Measurements from ENCODE around the gene SKOR1.

SKOR1 gene

DNA sequence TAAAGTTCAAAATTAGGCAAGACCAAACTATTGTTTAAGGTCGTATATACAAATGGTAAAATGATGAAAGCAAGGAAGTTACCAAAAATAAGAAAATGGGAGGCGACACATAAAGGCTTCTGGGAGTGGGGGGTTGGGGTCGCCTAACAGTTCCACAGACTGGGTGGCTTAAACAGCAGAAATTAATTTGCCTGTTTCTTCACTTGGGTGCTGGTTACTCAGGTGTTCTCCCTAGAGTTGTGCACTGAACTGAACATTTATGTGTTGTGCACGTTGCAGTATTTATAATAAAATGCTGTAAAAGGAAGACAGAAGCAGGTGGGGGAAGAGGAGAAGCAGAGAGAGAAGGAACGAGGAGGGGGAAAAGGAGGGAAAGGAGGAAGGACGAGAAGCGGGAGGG, 25.0 kb downstream of the SKOR1 start:
- no peak for DNase-seq (ENCODE audit: low read depth in 1 of 2, low spot score in 1 of 2)

DNA sequence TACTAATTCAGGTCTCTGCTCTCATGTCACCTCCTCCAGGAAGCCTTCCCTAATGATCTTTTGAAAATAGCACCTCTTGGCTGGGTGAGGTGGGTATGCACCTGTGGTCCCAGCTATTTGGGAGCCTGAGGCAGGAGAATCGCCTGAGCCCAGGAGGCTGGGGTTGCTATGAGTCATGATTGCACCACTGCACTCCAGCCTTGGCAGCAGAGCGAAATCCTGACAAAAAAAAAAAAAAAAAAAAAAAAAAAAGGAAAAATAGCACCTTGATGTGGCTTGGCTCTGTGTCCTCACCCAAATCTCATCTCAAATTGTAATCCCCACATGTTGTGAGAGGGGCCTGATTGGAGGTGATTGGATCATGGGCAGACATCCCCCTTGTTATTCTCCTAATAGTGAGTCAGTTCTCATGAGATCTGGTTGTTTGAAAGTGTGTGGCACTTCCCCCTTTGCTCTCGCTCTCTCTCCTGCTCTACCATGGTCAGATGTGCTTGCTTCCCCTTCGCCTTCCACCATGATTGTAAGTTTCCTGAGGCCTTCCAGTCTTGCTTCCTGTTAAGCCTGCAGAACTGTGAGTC, 25.8 kb downstream of the SKOR1 start:
- no peak for DNase-seq (ENCODE audit: low read depth in 1 of 2, low spot score in 1 of 2)

DNA sequence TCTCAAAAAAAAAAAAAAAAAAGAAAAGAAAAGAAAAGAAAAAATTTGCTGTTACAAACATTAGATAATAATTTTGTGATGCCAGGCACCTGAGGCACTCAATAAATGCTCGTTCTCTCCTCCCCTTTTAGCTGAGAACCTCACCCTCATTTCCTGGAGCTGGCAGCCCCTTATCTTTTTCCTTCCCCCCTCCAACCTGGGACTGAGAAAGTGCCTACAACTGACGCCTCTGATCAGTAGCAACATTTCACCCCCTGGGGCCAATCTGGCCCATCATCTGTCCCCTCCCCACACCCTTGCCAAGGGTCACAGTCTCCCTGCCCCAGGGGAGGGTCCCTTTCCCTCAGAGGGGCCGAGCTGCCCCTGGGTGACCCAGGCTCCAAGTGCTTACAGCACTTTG, 27.1 kb downstream of the SKOR1 start:
- no peak for DNase-seq (ENCODE audit: low read depth in 1 of 2, low spot score in 1 of 2)

DNA sequence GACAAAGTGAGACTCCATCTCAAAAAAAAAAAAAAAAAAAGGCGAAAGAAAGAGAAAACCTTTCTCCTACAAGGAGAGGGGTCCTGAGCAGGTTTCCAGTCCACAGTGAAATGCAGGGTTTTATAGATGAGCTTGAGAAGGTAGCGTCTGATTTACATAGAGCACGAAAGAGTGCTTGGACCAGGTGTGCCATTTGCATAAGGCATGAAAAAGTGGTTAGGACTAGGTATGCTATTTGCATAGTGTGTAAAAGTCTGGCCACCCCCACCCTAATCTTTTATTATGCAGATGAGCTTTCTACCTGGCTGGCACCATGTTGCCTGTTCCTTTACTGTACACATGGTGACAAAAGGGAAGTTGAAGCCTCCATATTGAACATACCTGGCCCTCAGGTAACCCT, 28.1 kb downstream of the SKOR1 start:
- no peak for DNase-seq (ENCODE audit: low read depth in 1 of 2, low spot score in 1 of 2)

DNA sequence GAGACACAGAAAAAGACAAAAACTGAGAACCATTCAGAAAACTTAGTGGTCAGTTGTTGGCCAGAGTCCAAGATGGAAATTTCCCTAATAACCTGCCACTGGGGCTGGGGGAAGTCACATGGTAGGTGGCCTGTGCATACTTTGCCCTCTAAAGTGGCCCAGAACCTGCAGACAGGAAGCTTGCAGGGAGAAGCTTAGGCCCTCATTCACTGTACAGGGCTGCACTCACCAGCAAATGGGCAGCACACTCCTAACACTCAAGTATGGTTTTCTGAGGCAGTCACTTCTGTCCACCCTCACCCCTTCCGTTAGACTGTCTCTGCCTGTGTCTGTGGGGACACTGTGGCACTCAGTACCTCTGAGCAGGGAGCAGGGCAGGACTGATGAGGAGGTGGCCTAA, 29.0 kb downstream of the SKOR1 start:
- no peak for DNase-seq (ENCODE audit: low read depth in 1 of 2, low spot score in 1 of 2)

DNA sequence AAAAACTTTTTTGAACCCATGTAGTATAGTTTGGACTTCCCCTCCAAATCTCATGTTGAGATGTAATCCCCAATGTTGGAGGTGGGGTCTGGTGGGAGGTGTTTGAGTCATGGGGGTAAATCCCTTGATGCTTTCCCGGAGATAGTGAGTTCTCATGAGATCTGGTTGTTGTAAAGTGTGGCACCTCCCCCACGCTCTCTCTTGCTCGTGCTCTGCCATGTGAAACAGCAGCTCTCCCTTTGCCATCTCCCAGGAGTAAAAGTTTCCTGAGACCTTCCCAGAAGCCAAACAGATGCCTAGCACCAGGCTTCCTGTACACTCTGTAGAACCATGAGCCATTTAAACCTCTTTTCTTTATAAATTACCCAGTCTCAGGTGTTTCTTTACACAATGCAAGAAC, 30.5 kb downstream of the SKOR1 start:
- DNase-seq (ENCODE audit: low read depth in 1 of 2, low spot score in 1 of 2), result no peak

DNA sequence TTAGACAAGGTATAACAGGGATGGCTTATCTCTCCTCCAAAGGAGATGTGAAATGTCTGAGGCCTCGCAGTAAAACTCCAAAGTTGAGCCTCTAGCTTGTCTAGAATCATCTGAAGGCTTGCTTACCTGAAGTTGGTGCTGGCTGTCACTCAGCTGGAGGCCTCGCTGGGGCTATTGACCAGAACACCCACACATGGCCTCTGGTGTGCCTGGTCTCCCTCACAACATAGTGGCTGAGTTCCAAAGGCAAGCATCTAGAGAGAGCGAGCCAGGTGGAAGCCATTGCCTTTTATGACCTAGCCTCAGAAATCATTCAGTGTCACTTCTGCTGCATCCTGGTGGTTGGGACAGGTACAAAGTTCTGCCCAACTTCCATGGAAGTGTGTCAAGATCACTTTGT, 31.9 kb downstream of the SKOR1 start:
- DNase-seq (ENCODE audit: low read depth in 1 of 2, low spot score in 1 of 2), result no peak

DNA sequence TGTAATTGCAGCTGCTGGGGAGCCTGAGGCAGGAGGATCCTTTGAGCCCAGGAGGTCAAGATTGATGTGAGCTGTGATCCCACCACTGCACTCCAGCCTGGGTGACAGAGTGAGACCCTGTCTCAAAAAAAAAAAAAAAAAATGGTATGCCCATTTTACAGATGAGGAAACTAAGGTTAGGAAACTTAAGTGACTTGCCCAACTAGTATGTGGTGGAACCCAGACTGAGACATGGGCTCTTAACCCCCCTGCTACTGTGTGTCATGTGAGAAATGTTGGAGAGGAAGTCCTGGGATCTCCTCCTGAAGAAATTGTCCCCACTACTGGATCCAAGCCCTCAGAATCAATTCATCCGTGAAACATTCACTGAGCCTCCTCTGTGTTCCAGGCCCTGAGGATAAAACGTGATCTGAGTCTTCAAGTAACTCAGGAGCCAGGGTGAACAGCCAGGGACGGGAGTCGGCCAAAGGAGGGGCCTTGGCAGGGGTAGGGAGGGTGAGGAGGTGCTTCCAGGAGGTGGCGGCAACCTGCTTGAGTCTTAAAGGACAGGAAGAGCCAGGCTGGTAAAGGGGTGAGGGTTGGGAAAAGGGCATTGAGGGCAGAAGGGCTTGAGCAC, 34.1 kb downstream of the SKOR1 start:
- no peak for DNase-seq (ENCODE audit: low read depth in 1 of 2, low spot score in 1 of 2)

DNA sequence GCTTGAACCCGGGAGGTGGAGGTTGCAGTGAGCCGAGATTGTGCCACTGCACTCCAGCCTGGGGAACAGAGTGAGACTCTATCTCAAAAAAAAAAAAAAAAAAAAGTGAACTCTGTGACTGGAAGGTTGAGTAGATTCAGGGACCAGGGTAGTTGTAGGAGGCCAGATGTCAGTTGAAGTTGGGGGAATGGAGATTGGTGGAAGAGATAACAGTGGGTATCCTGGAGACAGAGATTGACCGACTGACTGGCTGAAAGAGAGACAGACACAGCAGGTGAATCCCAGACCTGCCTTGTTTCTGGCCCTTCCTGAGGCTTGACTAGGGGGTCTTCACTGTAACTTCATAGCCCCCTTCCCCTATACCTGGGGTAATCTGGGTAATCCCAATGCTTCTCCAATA, 36.7 kb downstream of the SKOR1 start:
- no peak for DNase-seq (ENCODE audit: low read depth in 1 of 2, low spot score in 1 of 2)

DNA sequence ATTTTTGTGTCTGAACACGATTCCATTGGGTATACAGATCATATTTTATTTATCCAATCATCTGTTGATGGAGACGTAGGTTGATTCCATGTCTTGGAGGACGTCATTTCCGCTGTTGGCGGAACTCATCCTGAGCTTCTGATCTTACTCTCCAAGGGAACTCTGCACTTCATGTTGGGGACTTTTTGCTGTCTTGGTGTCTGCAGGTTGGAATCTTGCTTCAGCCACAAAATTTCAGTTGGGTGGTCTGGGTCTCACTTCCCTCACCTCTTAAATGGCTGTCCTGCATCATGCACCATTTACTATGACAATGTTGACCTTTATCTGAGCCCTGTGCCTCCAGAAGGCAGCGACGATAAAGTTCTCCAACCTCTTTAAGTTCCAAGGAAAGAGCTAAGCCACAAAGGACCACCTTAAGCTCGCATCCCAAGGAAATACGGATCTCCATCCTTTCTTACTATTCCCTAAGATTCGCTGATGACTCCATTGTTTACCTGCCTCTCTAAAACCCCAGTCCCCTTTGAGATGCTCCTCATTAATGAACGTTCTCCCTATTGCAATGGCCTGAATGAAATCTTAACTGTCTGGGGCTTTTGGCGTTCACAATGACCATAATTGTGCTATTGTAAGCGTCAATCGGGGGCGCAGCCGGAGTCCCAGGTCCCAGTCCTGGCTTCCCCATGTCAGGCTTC, 37.6 kb downstream of the SKOR1 start:
- DNase-seq (ENCODE audit: low read depth in 1 of 2, low spot score in 1 of 2), result no peak

DNA sequence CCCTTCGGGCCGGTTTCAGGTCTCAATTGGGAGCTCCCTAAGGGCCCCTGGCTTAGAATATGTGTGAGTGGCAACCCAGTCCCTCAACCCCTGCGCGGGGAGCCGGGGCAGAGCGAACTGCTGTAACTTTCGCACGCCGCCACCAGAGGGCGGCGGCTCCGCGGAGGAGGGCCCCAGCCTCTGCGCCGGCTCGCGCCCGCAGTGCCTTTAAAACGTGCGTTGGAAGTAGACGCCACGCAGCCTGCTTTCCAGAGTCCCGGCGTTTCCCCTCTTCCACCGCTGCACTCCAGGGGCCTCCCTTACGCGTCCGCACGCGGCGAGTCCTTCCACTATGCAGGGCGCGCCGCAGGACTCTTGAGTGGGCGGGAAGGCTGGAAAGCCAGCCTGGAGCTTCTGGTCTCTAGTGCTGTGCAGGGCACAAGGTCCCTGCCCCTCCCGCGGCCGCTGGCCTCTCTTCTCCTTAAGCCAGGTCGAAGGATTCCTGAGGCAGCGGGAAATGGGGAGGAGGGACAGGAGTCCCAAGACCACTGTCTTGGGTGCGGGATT, 38.2 kb downstream of the SKOR1 start:
- peak; percentile 59 to 65 for DNase-seq (ENCODE audit: low read depth in 1 of 2, low spot score in 1 of 2)

DNA sequence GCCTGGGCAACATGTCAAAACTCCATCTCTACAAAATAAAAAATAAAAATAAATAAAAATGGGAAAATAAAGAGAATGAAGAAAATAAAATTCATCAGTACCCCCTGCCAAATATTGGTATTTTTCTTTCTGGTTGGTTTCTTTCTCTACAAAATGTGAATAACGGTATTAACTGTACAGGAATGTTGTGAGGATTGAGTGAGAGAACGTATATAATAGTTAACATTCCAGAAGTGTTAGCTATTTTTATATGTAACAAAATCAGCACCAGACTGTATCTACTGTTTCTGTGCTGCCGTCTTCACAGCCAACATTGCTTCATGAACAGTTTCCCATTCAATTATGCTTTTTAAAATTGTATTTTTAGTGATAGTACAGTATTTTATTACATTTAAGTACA, 40.0 kb downstream of the SKOR1 start:
- no peak for DNase-seq (ENCODE audit: low read depth in 1 of 2, low spot score in 1 of 2)

DNA sequence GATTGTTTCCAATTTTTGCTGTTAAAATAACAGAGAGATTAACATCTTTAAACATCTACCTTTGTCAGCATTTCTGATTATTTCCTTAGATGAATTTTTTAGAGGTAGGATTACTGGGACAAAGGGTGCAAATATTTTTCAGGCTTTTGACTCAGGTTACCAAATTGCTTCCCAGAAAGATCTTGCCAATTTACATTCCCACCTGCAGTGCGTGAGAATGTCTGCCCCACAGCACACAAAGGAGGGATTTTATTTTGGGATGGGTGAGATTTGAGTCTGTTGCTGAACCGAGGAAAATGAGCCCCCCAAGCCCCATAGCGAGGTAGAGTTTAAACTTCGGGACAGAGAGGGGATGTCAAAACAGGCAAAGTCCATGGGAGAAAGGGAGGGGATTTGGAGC, 40.5 kb downstream of the SKOR1 start:
- DNase-seq (ENCODE audit: low read depth in 1 of 2, low spot score in 1 of 2), result no peak

DNA sequence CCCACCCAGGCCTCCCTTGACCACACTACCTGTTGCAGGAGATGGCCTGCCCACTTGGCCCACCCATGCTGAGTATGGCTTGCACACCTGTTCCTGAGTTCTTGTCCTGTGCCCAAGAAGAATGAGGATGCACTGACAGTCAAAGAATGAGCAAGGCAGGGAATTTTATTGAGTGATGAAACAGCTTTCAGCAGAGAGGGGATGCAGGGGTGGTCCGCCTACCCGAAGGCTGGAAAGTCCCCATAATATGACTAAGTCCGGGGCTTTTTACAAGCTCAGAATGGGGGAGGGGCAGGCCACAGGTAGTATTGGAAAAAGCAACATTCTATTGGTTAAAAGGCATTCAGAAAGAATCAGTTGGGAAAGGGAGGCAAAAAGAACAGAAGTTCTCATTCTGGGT, 44.4 kb downstream of the SKOR1 start:
- no peak for DNase-seq (ENCODE audit: low read depth in 1 of 2, low spot score in 1 of 2)

DNA sequence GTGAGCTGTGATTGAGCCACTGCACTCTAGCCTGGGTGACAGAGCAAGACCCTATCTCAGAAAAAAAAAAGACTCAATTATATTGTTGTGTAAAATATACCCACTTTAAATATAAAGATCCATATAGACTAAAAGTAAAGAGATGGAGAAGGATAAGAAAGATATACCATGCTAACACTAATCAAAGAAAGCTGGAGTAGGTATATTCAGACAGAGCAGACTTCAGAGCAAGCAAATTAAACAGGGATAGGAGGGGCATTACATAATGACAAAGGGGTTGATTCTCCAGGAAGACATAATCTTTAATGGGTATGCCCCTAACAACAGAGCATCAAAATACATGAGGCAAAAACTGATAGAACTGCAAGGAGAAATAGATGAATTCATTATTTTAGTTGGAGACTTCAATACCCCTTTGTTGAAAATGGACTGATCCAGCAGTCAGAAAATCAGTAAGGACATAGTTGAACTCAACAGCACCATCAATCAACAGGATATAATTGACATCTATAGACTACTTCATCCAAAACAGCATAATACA, 45.6 kb downstream of the SKOR1 start:
- DNase-seq (ENCODE audit: low read depth in 1 of 2, low spot score in 1 of 2), result no peak

DNA sequence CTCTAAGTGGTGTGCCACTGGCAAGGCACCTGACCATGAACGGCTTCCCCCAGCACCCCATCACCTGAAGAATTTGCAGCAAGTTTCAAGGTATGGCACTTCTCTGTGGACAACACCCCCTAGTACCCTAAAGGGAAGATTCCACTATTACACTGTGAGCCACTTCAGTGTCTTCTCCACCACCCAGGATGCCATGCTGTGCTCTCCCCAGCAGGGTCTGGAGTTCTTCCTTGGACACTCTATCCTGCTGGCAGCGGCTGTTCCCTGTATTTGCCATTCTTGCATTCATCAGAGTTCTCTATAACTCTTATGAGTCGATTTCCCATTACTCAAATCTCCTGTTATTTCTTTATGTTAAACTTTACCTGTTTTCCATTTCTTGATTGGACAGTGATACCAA, 48.5 kb downstream of the SKOR1 start:
- DNase-seq (ENCODE audit: low read depth in 1 of 2, low spot score in 1 of 2), result no peak

DNA sequence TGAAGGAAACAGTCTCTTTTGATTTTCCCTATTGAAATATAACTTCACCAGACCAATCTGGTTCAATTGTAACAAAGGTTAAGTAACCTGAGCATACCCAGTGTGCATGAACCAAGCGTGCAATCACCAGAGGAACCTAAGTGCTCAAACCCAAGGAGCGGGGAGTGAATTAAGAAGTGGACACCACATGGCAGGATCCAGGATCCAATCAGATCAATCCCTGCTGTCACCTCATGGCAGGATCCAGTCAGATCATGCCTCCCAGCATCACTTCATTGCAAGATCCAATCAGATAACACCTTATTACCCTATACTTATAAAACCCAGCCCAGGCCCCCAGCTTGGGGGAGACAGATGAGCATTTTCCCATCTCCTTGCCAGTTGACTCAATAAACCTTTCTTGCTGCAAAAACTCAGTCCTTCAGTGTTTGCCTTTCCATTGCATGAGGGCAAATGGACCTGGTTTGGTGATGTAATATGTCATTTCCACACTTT, 53.5 kb downstream of the SKOR1 start:
- no peak for DNase-seq (ENCODE audit: low read depth in 1 of 2, low spot score in 1 of 2)

DNA sequence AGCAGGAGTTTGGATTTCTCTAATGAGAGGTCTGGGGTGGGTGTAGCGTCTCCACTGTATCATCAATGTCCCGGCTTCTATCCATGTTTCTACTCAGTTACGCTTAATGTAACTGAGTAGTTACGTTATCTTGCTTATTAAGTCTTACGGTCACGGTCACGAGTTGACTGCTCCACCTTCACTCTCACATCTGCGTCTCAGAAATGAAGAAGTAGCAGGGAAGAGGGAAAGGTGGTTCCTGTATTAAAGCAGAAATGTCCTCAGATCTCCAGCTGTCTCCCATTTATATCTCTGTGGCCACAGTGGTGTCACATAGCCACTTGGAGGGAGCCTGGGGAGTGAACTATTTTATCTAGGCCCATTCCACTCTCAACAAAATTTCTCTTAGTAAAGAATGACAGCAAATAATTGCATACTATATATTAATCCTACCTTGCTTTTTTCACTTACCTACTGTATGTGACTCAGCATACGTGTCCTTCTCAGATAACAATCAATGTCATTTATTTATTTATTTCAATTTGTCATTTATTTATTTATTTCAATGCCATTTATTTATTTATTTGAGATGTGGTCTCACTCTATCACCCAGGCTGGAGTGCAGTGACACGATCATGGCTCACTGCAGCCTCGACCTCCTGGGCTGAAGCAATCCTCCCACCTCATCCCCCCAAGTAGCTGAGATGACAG, 54.3 kb downstream of the SKOR1 start:
- DNase-seq (ENCODE audit: low read depth in 1 of 2, low spot score in 1 of 2), result no peak

DNA sequence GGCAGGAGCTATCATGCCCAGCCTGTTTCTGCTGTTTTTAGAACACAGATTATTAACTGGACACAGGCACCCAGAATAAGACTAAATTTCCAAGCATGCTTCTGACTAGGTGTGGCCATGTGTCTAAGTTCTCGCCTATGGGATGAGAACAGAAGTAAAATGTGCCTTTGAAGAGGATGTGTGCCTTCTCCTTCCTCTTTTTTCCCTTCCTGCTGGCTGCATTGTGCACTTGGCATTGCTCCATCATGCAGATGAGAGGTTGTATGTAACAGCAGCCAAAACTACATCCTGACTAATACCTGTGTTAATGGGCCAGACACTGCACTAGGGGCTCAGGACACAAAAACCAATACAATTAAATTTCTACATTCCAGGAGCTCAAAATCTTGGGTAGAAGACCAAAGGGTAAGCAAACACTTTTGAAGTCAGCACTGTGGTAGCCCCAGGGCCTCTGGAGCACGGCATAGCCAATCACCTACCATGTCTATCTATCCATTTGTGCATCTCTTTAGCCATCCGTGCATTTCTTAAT, 55.4 kb downstream of the SKOR1 start:
- DNase-seq (ENCODE audit: low read depth in 1 of 2, low spot score in 1 of 2), result no peak

DNA sequence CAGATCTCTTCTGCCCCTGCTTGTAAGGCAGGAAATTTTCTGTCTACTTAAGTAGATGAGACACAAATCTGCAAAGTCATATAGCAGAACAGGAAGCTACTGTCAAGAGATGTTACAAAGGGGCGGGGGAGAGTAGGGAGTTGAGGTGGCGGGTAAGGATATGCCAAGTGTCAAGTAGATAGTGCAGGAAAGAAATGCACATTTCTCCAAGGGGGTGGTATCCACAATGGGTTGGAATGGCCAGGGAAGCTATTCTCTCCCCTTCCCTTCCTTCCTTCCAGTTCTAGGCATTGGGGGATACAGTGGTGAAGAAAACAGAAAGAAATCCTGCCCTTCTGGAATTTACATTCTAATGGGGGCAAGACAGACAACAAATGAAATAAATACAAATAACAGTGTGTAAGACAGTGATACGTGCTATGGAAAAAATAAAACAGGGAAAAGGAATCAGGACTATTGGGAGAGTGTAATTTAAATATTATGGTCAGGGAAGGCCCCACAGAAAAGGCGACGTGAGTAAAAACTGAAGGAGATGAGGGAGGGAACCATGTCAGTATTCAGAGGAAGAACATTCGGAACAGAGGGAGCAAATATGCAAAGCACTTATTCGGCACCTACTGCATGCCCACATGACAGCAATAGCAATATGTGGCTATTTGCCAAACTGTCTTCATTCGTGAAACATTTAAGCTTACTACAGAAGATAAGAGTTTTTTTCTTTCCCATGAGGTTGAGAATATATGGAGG, 57.4 kb downstream of the SKOR1 start:
- no peak for DNase-seq (ENCODE audit: low read depth in 1 of 2, low spot score in 1 of 2)

All from activated CD4-positive, alpha-beta T cell treated with anti-CD3 and anti-CD28 coated beads, Interleukin-2, amount 50 U/mL, for 24 hours (primary cell).